Astrocyte of the cerebellum (primary cell): ENCODE measurements around the gene INPP5A.

Experiments used
- DNase-seq: peaks from one replicate; pipeline ENCODE4 v3.0.0-alpha.2; 2011; ENCODE audit warnings: low read depth
- H3K4me3 ChIP-seq: 2 replicates; pipeline ENCODE4 v1.5.1; 2011; ENCODE audit warnings: mild to moderate bottlenecking, low read depth, low read length, moderate library complexity
- in situ Hi-C: cut with HindIII; loops from 2 replicates; pipeline ENCODE4 v1.10.0; 2017; ENCODE audit warnings: low sequenced_read_pairs
- TF ChIP-seq, protein P1 (sequence below): IDR thresholded peaks from 2 replicates; pipeline ENCODE4 v1.5.1; 2012; ENCODE audit warnings: low read length, low read depth, moderate library complexity, mild to moderate bottlenecking; ENCODE audit errors: missing control alignments

The INPP5A gene

GRCh38 chr10:132560241-132560731, 22.7 kb downstream of the INPP5A start:
- in situ Hi-C loops = no loop called here
- TF ChIP-seq, protein P1, sequence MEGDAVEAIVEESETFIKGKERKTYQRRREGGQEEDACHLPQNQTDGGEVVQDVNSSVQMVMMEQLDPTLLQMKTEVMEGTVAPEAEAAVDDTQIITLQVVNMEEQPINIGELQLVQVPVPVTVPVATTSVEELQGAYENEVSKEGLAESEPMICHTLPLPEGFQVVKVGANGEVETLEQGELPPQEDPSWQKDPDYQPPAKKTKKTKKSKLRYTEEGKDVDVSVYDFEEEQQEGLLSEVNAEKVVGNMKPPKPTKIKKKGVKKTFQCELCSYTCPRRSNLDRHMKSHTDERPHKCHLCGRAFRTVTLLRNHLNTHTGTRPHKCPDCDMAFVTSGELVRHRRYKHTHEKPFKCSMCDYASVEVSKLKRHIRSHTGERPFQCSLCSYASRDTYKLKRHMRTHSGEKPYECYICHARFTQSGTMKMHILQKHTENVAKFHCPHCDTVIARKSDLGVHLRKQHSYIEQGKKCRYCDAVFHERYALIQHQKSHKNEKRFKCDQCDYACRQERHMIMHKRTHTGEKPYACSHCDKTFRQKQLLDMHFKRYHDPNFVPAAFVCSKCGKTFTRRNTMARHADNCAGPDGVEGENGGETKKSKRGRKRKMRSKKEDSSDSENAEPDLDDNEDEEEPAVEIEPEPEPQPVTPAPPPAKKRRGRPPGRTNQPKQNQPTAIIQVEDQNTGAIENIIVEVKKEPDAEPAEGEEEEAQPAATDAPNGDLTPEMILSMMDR = no peak
- no peak overlapping the region for H3K4me3 ChIP-seq
- DNase-seq = no peak

GRCh38 chr10:132562177-132562915, 24.8 kb downstream of the INPP5A start:
- TF ChIP-seq, protein P1 = no peak
- no peak overlapping the region for H3K4me3 ChIP-seq
- DNase-seq = no peak
- in situ Hi-C loops = no loop called here

DNA sequence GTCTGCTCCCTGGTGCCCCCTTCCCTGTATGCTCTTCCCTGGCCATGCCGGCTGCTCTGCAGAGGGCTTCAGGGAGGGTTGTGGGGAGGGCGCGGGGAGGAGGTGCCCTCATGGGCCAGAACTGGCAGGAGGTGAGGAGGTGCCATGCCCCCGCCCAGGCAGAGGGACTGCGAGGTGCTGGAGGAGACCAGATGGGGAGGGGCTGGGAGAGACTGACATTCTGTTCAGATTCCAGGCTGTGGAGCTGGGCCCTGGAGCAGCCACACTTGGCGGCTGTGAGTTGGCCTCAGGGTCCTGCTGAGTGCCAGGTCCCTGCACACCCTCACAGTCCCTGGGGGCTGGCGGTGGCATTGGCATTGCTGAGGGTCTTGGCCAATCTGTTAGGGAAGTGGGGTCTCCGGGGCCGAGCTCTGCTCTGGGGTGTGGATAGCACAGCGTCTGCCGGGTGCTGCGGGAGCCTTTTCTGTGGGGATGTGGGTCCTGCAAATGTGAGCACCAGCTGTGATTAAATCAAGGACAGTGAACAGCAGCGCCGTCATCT, 25.4 kb downstream of the INPP5A start:
- in situ Hi-C loops = no loop called here
- H3K4me3 ChIP-seq = no peak overlapping the region
- no peak for DNase-seq
- TF ChIP-seq, protein P1 = no peak

DNA sequence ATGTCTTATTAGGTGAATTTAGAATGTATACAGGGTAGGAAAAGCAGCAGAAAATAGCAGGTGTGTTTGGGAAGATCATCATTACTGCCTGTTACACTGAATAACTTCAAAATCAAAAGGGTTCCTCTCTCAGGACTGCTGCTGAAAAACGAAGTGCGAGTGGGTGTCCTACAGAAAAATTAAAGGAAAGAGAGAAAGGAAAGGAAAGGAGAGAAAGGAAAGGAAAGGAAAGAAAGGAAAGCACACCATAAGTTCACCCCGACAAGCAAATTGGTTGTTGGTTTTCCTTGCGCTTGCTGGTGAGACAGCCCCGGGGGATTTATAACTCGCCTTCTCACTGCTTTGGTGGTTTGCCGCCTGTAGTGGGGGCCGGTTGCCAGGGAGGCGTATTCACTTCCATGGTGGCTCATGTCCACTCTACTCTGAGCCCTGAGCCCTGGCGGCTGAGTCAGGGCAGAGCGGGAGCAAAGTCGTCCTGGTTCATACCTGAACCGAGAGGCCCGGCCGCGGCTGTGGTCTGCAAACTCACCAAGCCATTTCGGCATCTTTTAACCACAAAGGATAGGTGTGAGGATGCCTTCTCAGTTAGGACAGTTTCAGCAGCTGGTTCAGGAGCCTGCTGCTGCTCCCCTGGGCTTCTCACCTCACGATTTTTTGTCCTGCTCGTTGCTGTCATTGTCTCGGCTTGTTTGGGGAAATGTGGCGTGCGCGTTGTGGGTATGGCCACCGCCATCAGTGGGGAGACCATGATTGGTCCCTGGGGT, 26.1 kb downstream of the INPP5A start:
- no peak for DNase-seq
- no peak overlapping the region for H3K4me3 ChIP-seq
- TF ChIP-seq, protein P1 = no peak
- in situ Hi-C loops = no loop called here

GRCh38 chr10:132564249-132564605, 26.6 kb downstream of the INPP5A start:
- in situ Hi-C loops = no loop called here
- H3K4me3 ChIP-seq = no peak overlapping the region
- DNase-seq = no peak
- TF ChIP-seq, protein P1 = no peak

DNA sequence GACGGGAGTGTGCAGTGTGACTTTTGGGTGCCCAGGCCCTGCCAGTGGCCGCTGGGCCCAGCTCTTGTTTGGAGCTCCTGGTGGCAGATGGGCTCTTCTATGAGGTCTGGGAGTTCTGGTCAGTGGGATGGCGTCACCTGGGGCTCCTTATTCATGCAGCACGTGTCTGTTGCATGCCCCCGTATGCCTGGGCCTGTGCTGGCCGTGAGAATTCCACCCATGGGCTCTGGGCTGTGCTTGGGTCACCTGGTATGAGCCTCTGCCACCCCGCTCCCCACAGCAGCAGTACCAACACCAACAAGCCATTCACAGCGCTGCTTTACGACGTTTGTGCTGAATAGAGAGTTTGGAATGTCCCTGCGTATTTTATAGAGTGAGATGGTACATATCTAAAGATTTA, 27.1 kb downstream of the INPP5A start:
- no peak overlapping the region for H3K4me3 ChIP-seq
- in situ Hi-C loops = loop anchor here (5.0 kb wide), 1 partner anchor 42 kb away; no protein-coding TSS in a partner anchor
- no peak for DNase-seq
- TF ChIP-seq, protein P1 = no peak
